Measurements from ENCODE around the gene SNX32.

DNA sequence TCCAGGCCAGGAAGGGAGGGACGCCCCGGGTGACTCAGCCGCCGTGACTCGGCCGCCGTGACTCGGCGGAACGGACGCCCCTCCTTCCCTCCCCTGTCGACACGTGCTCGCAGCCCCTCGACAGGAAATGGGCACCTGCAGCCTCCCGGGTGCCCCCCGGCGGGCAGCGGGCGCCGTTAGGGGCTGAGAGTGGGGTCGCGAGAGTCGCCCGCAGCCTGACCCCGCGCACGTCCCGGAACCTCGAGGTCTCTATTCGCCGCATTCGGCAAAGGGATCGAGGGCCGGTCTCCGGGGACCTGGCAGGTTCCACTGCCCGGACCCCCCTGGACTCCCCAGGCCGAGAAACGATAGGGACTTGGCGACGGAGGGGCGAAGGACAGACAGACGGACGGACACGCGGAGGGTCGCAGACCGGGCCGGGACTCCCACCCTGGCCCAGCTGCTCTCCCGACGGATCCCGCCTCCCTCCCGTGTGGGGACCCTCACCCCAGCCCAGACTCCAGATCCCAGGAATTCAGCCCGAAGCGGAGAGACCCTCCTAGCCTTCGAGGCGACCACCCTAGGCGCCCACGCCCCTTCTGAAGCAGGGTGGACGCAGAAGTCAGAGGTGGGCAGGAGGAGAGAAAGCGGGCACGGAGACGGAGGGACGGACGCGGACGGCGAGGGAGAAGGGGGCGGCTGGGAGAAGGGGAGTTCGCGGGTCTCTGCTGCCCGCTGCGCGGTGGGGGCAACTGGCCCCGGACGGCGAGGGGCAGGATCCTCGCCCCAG lies 65.8 kb downstream of the SNX32 start:
- no peak for TF ChIP-seq GATA2 (IDR thresholded peaks at IDR 0.05; ENCODE audit: low read depth, low read length)
- TF ChIP-seq GATA3 (IDR thresholded peaks at IDR 0.05; ENCODE audit: low read depth, low read length) = no peak
